Measurements from ENCODE around the gene MSGN1. TPM values are rescaled to one million over a fixed set of nuclear protein-coding genes. Genes with fewer than 3 reads are reported as not detected.

MSGN1 gene
- total RNA-seq, 1 experiment from 2014 or later = not detected

DNA sequence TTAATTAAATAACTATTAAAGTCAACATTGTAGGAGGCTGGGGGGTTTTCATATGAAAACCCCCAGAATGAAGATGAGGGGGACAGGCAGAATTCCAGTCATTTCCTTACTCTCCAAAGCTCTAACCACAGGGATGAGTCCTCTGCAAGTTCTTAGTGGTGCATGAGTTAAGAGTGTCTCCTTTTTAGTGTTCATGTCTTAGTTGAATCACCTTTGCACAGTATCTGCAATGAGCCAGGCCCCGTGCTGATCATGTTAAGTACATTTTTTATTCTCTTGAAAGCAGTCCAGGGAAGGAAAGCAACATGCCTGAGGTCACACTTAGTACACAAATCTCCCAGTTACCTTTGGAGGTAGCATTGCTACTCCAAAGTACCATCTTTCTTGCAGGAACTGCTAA is 25.7 kb upstream of the MSGN1 start:
- no peaks in the 10 kb centered on the region for H3K9me2 ChIP-seq (replicated peaks; ENCODE audit: insufficient read depth, low read length)
- H2AFZ ChIP-seq (ENCODE audit: low read length) = no peak overlapping the region
- no peaks in the 10 kb centered on the region for H3K36me3 ChIP-seq (ENCODE audit: insufficient read depth, low read length)
- H3K79me2 ChIP-seq (ENCODE audit: low read length) = no peaks in the 10 kb centered on the region
- H3K27me3 ChIP-seq (ENCODE audit: low read length) = no peaks in the 10 kb centered on the region
- H3K27ac ChIP-seq (ENCODE audit: low read length) = no peak overlapping the region
- H4K20me1 ChIP-seq (ENCODE audit: insufficient read depth, low read depth, low read length) = no peaks in the 10 kb centered on the region
- H3K4me1 ChIP-seq (ENCODE audit: low read length) = peaks cover 55% of the 10 kb centered on the region
- H3K4me3 ChIP-seq (ENCODE audit: low read length) = no peak overlapping the region
- DNase-seq = no peak
- H3K9me3 ChIP-seq (ENCODE audit: low read length) = no peaks in the 10 kb centered on the region
- H3K4me2 ChIP-seq (ENCODE audit: low read depth, low read length, poor library complexity, severe bottlenecking) = no peak overlapping the region
- no peak overlapping the region for H3K9ac ChIP-seq (ENCODE audit: low read length)

DNA sequence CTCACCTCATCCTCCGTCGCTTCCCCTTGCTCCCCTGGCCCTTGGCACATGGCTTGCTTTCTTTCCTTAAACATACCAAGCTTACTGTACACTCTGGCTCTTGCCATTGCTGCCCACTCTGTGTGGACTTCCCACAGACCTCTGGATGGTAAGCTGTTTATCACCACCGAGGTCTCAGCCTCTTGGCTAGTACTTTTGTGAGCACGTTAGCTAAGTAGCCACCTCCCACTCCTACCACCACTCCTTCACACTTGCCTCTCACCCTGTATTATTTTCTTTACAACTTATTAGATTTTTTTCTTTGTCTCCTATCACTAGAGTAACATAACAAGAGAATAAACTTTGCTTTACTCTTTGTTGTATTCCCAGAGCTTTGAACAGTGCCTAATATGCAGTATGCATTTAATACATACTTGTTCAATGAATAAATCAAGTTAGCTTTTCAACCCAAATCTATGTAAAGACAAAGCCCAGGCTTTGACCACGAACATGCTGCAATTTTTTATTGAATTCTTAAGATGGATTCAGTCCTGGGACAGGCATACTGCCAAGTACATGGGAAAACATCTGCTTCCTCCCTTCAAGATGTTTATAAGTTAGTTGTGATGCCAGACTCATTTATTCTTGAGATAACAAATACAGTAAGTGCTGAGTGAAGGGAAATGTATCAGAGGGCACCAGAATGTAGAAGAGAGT is 25.0 kb upstream of the MSGN1 start:
- H3K4me3 ChIP-seq (ENCODE audit: low read length) = no peak overlapping the region
- no peak overlapping the region for H2AFZ ChIP-seq (ENCODE audit: low read length)

DNA sequence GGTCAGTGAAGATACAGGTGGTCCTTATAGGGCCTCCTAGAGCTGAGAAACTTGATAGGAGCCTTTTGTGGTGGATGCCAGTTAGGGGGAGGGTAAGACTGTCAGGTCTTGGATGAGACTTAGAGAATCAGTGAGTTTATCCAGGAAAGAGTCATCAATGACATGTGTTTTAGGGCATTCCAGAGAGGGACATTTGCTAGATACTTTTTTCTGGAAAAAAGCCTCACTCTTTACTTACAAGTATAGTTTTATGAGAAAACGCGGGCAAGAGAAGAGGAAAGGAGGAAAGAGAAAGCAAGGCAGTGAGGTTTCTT is 24.5 kb upstream of the MSGN1 start:
- Histone ChIP-seq H3K4me3 (ENCODE audit: low read length) (no peak overlapping the region), H3K9ac (ENCODE audit: low read length) (no peak overlapping the region), H3K79me2 (ENCODE audit: low read length) (no peaks in the 10 kb centered on the region), H3K27ac (ENCODE audit: low read length) (no peak overlapping the region), H3K4me1 (ENCODE audit: low read length) (peaks cover 58% of the 10 kb centered on the region), H4K20me1 (ENCODE audit: insufficient read depth, low read depth, low read length) (no peaks in the 10 kb centered on the region), H3K9me2 (replicated peaks; ENCODE audit: insufficient read depth, low read length) (no peaks in the 10 kb centered on the region), H3K9me3 (ENCODE audit: low read length) (no peaks in the 10 kb centered on the region), H3K4me2 (ENCODE audit: low read depth, low read length, poor library complexity, severe bottlenecking) (no peak overlapping the region), H2AFZ (ENCODE audit: low read length) (no peak overlapping the region), H3K27me3 (ENCODE audit: low read length) (no peaks in the 10 kb centered on the region), H3K36me3 (ENCODE audit: insufficient read depth, low read length) (no peaks in the 10 kb centered on the region)
- no peak for DNase-seq

More for the DNA sequence above, 25.0 kb upstream of the MSGN1 start:
- H3K9me2 ChIP-seq (replicated peaks; ENCODE audit: insufficient read depth, low read length) = no peaks in the 10 kb centered on the region
- H3K27ac ChIP-seq (ENCODE audit: low read length) = no peak overlapping the region
- DNase-seq = no peak
- H3K9ac ChIP-seq (ENCODE audit: low read length) = no peak overlapping the region
- no peak overlapping the region for H3K4me2 ChIP-seq (ENCODE audit: low read depth, low read length, poor library complexity, severe bottlenecking)
- no peaks in the 10 kb centered on the region for H3K36me3 ChIP-seq (ENCODE audit: insufficient read depth, low read length)
- H3K79me2 ChIP-seq (ENCODE audit: low read length) = no peaks in the 10 kb centered on the region
- peaks cover 58% of the 10 kb centered on the region for H3K4me1 ChIP-seq (ENCODE audit: low read length)
- H3K27me3 ChIP-seq (ENCODE audit: low read length) = no peaks in the 10 kb centered on the region
- H3K9me3 ChIP-seq (ENCODE audit: low read length) = no peaks in the 10 kb centered on the region
- no peaks in the 10 kb centered on the region for H4K20me1 ChIP-seq (ENCODE audit: insufficient read depth, low read depth, low read length)

GRCh38 chr2:17792515-17792914 is 23.7 kb upstream of the MSGN1 start:
- Histone ChIP-seq H3K9me2 (replicated peaks; ENCODE audit: insufficient read depth, low read length) (no peaks in the 10 kb centered on the region), H3K9ac (ENCODE audit: low read length) (no peak overlapping the region), H3K4me1 (ENCODE audit: low read length) (peaks cover 51% of the 10 kb centered on the region), H4K20me1 (ENCODE audit: insufficient read depth, low read depth, low read length) (no peaks in the 10 kb centered on the region), H3K27me3 (ENCODE audit: low read length) (no peaks in the 10 kb centered on the region), H3K4me2 (ENCODE audit: low read depth, low read length, poor library complexity, severe bottlenecking) (no peak overlapping the region), H3K4me3 (ENCODE audit: low read length) (no peak overlapping the region), H3K27ac (ENCODE audit: low read length) (no peak overlapping the region), H3K36me3 (ENCODE audit: insufficient read depth, low read length) (no peaks in the 10 kb centered on the region), H3K9me3 (ENCODE audit: low read length) (no peaks in the 10 kb centered on the region), H2AFZ (ENCODE audit: low read length) (no peak overlapping the region), H3K79me2 (ENCODE audit: low read length) (no peaks in the 10 kb centered on the region)
- DNase-seq = no peak

GRCh38 chr2:17793296-17793695 is 23.0 kb upstream of the MSGN1 start:
- no peaks in the 10 kb centered on the region for H3K36me3 ChIP-seq (ENCODE audit: insufficient read depth, low read length)
- no peaks in the 10 kb centered on the region for H3K27me3 ChIP-seq (ENCODE audit: low read length)
- no peak overlapping the region for H3K4me3 ChIP-seq (ENCODE audit: low read length)
- H3K9me3 ChIP-seq (ENCODE audit: low read length) = no peaks in the 10 kb centered on the region
- peaks cover 47% of the 10 kb centered on the region for H3K4me1 ChIP-seq (ENCODE audit: low read length)
- H4K20me1 ChIP-seq (ENCODE audit: insufficient read depth, low read depth, low read length) = no peaks in the 10 kb centered on the region
- H3K27ac ChIP-seq (ENCODE audit: low read length) = peak overlapping the region; percentile 37
- H3K79me2 ChIP-seq (ENCODE audit: low read length) = no peaks in the 10 kb centered on the region
- DNase-seq = no peak
- no peaks in the 10 kb centered on the region for H3K9me2 ChIP-seq (replicated peaks; ENCODE audit: insufficient read depth, low read length)
- peak overlapping the region; percentile 16 for H3K4me2 ChIP-seq (ENCODE audit: low read depth, low read length, poor library complexity, severe bottlenecking)
- H2AFZ ChIP-seq (ENCODE audit: low read length) = no peak overlapping the region
- H3K9ac ChIP-seq (ENCODE audit: low read length) = no peak overlapping the region

DNA sequence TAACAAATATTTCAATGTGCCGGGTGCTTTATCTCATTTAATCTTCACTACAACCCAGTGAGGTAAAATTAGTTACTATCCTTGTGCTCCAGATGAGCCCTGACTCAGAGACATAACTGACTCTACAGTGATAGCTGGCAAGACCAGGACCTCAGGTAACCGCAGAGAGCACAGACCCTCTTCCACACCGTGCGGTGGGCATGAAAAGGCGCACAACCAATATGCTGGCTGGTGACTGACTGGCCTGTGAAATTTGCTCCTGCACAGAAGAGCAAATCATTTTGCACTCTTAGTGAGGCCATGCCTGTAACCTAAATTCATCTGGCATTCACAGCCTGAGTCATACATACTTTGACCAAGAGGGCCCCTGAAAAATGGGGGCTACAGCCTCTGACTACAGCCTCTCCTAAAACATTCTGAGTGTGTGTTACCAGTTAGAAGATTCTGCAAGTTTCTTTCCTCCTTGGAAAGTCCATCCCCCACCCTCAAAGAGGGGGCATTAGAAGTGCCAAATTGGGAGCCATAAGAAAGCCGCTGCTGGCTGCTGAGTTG is 22.4 kb upstream of the MSGN1 start:
- H3K9me3 ChIP-seq (ENCODE audit: low read length) = no peaks in the 10 kb centered on the region
- no peaks in the 10 kb centered on the region for H3K27me3 ChIP-seq (ENCODE audit: low read length)
- no peak overlapping the region for H3K4me2 ChIP-seq (ENCODE audit: low read depth, low read length, poor library complexity, severe bottlenecking)
- no peaks in the 10 kb centered on the region for H3K79me2 ChIP-seq (ENCODE audit: low read length)
- no peaks in the 10 kb centered on the region for H3K9me2 ChIP-seq (replicated peaks; ENCODE audit: insufficient read depth, low read length)
- H2AFZ ChIP-seq (ENCODE audit: low read length) = no peak overlapping the region
- H3K36me3 ChIP-seq (ENCODE audit: insufficient read depth, low read length) = no peaks in the 10 kb centered on the region
- no peak overlapping the region for H3K9ac ChIP-seq (ENCODE audit: low read length)
- DNase-seq = no peak
- H4K20me1 ChIP-seq (ENCODE audit: insufficient read depth, low read depth, low read length) = no peaks in the 10 kb centered on the region
- H3K27ac ChIP-seq (ENCODE audit: low read length) = peak overlapping the region; percentile 37
- H3K4me3 ChIP-seq (ENCODE audit: low read length) = no peak overlapping the region
- H3K4me1 ChIP-seq (ENCODE audit: low read length) = peaks cover 47% of the 10 kb centered on the region

GRCh38 chr2:17795309-17795708 is 21.0 kb upstream of the MSGN1 start:
- DNase-seq = no peak
- Histone ChIP-seq H3K36me3 (ENCODE audit: insufficient read depth, low read length) (no peaks in the 10 kb centered on the region), H4K20me1 (ENCODE audit: insufficient read depth, low read depth, low read length) (no peaks in the 10 kb centered on the region), H3K4me1 (ENCODE audit: low read length) (peaks cover 43% of the 10 kb centered on the region), H2AFZ (ENCODE audit: low read length) (no peak overlapping the region), H3K9me3 (ENCODE audit: low read length) (no peaks in the 10 kb centered on the region), H3K9me2 (replicated peaks; ENCODE audit: insufficient read depth, low read length) (no peaks in the 10 kb centered on the region), H3K79me2 (ENCODE audit: low read length) (no peaks in the 10 kb centered on the region), H3K27ac (ENCODE audit: low read length) (no peak overlapping the region), H3K27me3 (ENCODE audit: low read length) (no peaks in the 10 kb centered on the region), H3K4me2 (ENCODE audit: low read depth, low read length, poor library complexity, severe bottlenecking) (no peak overlapping the region), H3K9ac (ENCODE audit: low read length) (no peak overlapping the region), H3K4me3 (ENCODE audit: low read length) (no peak overlapping the region)

DNA sequence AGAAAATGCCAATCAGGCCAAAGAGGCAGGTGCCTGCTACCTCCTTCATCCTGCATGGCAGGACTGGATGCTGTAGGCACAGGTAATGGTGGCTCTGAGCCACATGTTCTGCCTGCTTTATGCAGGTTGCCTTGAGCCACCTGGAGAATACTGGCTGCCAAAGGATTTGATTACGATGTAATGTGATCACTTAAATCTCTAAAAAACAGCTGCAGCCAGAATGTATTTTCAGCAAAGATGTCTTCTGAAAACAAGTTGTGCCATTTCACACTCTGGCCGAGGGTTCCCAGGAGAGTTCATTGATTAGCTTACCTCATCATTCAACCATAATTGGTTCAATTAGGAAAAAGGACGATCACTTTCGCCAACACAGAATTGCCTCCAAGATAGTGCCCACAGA is 17.9 kb upstream of the MSGN1 start:
- Histone ChIP-seq H3K4me3 (ENCODE audit: low read length) (no peak overlapping the region), H3K27me3 (ENCODE audit: low read length) (no peaks in the 10 kb centered on the region), H2AFZ (ENCODE audit: low read length) (no peak overlapping the region), H3K9me2 (replicated peaks; ENCODE audit: insufficient read depth, low read length) (no peaks in the 10 kb centered on the region), H3K4me1 (ENCODE audit: low read length) (peaks cover 44% of the 10 kb centered on the region), H3K27ac (ENCODE audit: low read length) (no peak overlapping the region), H3K36me3 (ENCODE audit: insufficient read depth, low read length) (no peaks in the 10 kb centered on the region), H4K20me1 (ENCODE audit: insufficient read depth, low read depth, low read length) (no peaks in the 10 kb centered on the region), H3K4me2 (ENCODE audit: low read depth, low read length, poor library complexity, severe bottlenecking) (no peak overlapping the region), H3K9ac (ENCODE audit: low read length) (no peak overlapping the region), H3K9me3 (ENCODE audit: low read length) (no peaks in the 10 kb centered on the region), H3K79me2 (ENCODE audit: low read length) (no peaks in the 10 kb centered on the region)
- no peak for DNase-seq
